Left renal cortex interstitium (tissue), 4 donors: ENCODE results near the gene EFCAB3. TPM values are rescaled to one million over a fixed set of nuclear protein-coding genes. Genes with fewer than 3 reads are reported as not detected.
"Not testable (repeated sequence)": the region's sequence is repeated elsewhere in the genome, so short reads cannot be mapped to it uniquely, and the experiment has no call there.

Source experiments
- DNase-seq, 4 donors: peaks; one replicate each; pipeline ENCODE4 v3.0.0-alpha.2; 2013; ENCODE audit warnings: low read depth in 4 of 4, low spot score in 2 of 4, missing footprints in 1 of 4
- polyA plus RNA-seq, 4 donors: library from polyadenylated mRNA; unstranded; fragments of 120-200 nt; gene quantifications; one replicate each; pipeline ENCODE4 v1.2.1, GENCODE V29; 2013; ENCODE audit not compliant: insufficient read length in 4 of 4

EFCAB3 gene
- polyA plus RNA-seq, 4 donors = 0.14 to 0.49 (median 0.30) TPM

GRCh38 chr17:62458483-62458882, 78.1 kb downstream of the EFCAB3 start:
- not testable (repeated sequence) for DNase-seq

- not testable (repeated sequence) for DNase-seq
These were observed 84.1 kb downstream of the EFCAB3 start for GRCh38 chr17:62464422-62464821.

DNA sequence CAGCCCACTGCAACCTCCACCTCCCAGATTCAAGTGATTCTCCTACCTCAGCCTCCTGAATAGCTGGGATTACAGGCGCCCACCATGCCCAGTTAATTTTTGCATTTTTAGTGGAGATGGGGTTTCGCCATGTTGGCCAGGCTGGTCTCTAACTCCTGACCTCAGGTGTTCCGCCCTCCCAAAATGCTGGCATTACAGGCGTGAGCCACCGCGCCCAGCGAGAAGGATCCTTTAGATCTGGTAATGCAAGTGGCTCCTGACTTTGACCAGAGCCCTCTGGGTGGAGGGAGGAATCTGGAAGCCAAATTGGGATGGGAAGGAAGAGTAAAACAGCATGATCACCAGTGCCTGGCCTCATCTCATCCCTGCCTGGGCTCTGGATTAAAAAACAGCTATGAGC, 84.9 kb downstream of the EFCAB3 start:
- DNase-seq = not testable (repeated sequence)

Other genes with a start within 250 kb of the EFCAB3 start
- 10 to 100 TPM; 17.9 to 26.7 (median 20.9) TPM for gene METTL2A, start 43.3 kb downstream of the EFCAB3 start, polyA plus RNA-seq
- gene TLK2, start 98.3 kb downstream of the EFCAB3 start, polyA plus RNA-seq = 10 to 100 TPM; 59.4 to 74.1 (median 67.1) TPM
- gene MRC2, start 247.1 kb downstream of the EFCAB3 start, polyA plus RNA-seq = 100 to 1,000 TPM in 1 of 4 donors, 10 to 100 TPM in 3; 62.6 to 104 (median 78.0) TPM